ENCODE data around the gene BAIAP2. TPM values are rescaled to one million over a fixed set of nuclear protein-coding genes. Genes with fewer than 3 reads are reported as not detected.
"Not testable (repeated sequence)": the region's sequence is repeated elsewhere in the genome, so short reads cannot be mapped to it uniquely, and the experiment has no call there.

BAIAP2 gene
- polyA plus RNA-seq, 1 donor: 13.6 TPM

GRCh38 chr17:81071761-81072741 lies 37.1 kb downstream of the BAIAP2 start:
- Histone ChIP-seq H3K27me3 (ENCODE audit: control insufficient read depth, insufficient read depth, low read length) (no peaks in the 10 kb centered on the region), H3K4me3 (ENCODE audit: low read length) (no peak overlapping the region), H3K9me3 (ENCODE audit: control insufficient read depth, low read depth, low read length) (no peaks in the 10 kb centered on the region), H3K36me3 (ENCODE audit: control insufficient read depth, insufficient read depth, low read length) (no peaks in the 10 kb centered on the region), H3K4me1 (ENCODE audit: control insufficient read depth, insufficient read depth, low read length) (no peaks in the 10 kb centered on the region), H3K27ac (ENCODE audit: low read length) (no peak overlapping the region)
- WGBS (ENCODE audit: insufficient coverage, low lambda C conversion rate): no CpG with 5 or more reads among the region's 39 CpGs
- no peak for DNase-seq

DNA sequence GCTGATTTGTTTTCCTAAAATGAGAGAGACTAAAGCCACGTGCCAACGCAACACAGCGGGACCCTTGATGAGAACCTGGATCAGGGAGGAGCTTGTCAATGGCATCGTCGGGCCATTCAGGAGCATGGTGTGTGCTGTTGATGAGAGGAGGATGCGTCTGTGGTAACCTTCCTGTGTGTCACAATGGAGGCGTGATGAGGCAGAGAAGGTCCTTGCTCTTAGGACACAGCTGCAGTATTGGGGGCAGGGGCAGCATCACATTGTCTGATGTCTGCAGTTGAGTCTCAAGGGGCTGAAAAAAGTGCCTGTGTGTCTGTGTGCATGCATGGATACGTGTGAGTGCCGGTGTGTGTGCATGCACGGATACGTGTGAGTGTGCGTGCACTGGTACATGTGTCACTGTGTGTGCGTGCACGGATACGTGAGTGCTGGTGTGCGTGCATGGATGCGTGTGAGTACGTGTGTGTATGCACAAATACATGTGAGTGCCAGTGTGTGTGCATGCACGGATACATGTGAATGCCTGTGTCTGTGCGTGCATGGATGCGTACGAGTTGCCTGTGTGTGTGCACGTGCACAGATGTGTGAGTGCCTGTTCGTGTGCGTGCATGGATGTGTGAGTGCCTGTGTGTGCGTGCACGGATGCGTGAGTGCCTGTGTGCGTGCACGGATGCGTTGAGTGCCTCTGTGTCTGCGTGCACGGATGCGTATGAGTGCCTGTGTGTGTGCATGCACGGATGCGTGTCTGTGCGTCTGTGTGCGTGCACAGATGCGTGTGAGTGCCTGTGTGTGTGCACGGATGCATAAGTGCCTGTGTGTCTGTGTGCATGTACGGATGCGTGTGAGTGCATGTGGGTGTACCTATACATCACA lies 39.3 kb downstream of the BAIAP2 start:
- WGBS (ENCODE audit: insufficient coverage, low lambda C conversion rate): no CpG with 5 or more reads among the region's 42 CpGs

DNA sequence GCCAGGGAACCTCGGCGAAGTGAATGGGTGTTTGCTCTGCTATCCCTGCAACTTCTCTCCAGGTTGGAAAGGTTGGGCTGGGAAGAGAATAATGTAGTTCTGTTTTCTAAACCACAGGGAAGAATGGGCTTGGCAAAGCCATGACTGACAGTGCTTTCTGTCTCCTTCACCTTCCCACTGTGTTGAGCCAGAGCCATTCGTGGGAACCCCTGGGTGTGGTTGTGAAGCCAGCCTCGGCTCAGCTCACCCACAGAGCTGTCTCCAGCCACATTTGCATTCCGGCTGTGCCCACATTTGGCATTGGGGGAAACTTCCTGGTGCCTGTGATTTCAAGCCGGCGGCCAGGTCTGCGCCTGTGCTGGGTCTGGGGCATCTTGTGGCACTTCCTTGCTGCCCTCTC lies 39.9 kb downstream of the BAIAP2 start:
- Histone ChIP-seq H3K27ac (ENCODE audit: low read length) (no peak overlapping the region), H3K9me3 (ENCODE audit: control insufficient read depth, low read depth, low read length) (no peaks in the 10 kb centered on the region), H3K27me3 (ENCODE audit: control insufficient read depth, insufficient read depth, low read length) (no peaks in the 10 kb centered on the region), H3K4me3 (ENCODE audit: low read length) (no peak overlapping the region), H3K4me1 (ENCODE audit: control insufficient read depth, insufficient read depth, low read length) (no peaks in the 10 kb centered on the region), H3K36me3 (ENCODE audit: control insufficient read depth, insufficient read depth, low read length) (no peaks in the 10 kb centered on the region)
- WGBS (ENCODE audit: insufficient coverage, low lambda C conversion rate): no CpG with 5 or more reads among the region's 8 CpGs
- DNase-seq: no peak

More for the DNA sequence above, 39.3 kb downstream of the BAIAP2 start:
- H3K9me3 ChIP-seq (ENCODE audit: control insufficient read depth, low read depth, low read length): no peaks in the 10 kb centered on the region
- H3K36me3 ChIP-seq (ENCODE audit: control insufficient read depth, insufficient read depth, low read length): no peaks in the 10 kb centered on the region
- H3K4me1 ChIP-seq (ENCODE audit: control insufficient read depth, insufficient read depth, low read length): no peaks in the 10 kb centered on the region
- DNase-seq: no peak
- no peak overlapping the region for H3K4me3 ChIP-seq (ENCODE audit: low read length)
- H3K27ac ChIP-seq (ENCODE audit: low read length): no peak overlapping the region
- no peaks in the 10 kb centered on the region for H3K27me3 ChIP-seq (ENCODE audit: control insufficient read depth, insufficient read depth, low read length)

DNA sequence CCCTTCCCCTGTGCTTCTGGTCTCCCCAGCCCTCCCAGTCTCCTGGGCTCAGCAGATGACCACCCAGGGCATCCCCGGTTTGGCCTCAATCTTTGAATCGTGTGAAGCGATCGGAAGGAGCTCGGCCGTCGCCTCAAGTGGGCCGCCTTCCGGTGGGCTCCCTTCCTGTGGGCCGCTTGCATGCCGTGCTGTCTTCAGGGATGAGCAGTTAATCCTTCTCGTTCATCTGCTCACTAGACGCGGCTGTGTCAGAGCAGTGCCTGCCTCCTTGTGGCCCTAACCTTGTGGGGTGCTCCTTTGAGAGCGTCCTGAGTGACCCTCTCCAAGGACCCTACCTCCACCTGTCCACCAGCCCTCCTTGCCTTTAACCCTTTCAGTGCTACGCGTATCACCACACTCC lies 40.4 kb downstream of the BAIAP2 start:
- no CpG with 5 or more reads among the region's 17 CpGs for WGBS (ENCODE audit: insufficient coverage, low lambda C conversion rate)
- H3K4me3 ChIP-seq (ENCODE audit: low read length): no peak overlapping the region
- DNase-seq: no peak
- no peaks in the 10 kb centered on the region for H3K36me3 ChIP-seq (ENCODE audit: control insufficient read depth, insufficient read depth, low read length)
- no peaks in the 10 kb centered on the region for H3K27me3 ChIP-seq (ENCODE audit: control insufficient read depth, insufficient read depth, low read length)
- H3K9me3 ChIP-seq (ENCODE audit: control insufficient read depth, low read depth, low read length): no peaks in the 10 kb centered on the region
- no peaks in the 10 kb centered on the region for H3K4me1 ChIP-seq (ENCODE audit: control insufficient read depth, insufficient read depth, low read length)
- H3K27ac ChIP-seq (ENCODE audit: low read length): no peak overlapping the region

DNA sequence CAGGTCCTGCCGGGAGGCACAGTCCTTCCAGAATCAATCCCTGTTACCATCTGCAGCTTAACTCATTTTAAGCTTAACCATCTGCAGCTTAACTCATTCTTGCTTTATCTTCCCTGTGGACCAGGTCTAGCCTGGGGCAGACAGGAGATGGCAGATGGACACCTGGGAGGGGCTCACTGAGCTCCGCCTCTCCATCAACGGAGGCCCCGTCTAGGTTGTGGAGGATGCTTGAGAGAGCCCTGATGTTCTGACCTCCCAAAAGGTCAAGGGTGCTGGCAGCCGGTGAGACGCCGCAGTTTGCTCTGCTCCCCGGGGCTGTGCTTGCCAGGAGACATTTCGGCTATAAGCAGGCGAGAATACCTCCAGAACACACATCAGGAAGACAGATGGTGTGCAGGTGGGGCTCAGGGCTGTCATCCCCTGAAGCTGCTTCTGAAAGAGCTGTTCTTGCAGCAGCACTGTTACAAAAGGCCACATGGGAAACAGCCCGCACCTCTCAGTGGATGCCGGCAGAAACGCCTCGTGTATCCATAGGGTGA lies 41.3 kb downstream of the BAIAP2 start:
- no CpG with 5 or more reads among the region's 14 CpGs for WGBS (ENCODE audit: insufficient coverage, low lambda C conversion rate)
- no peak for DNase-seq
- Histone ChIP-seq H3K27ac (ENCODE audit: low read length) (no peak overlapping the region), H3K4me1 (ENCODE audit: control insufficient read depth, insufficient read depth, low read length) (no peaks in the 10 kb centered on the region), H3K4me3 (ENCODE audit: low read length) (no peak overlapping the region), H3K36me3 (ENCODE audit: control insufficient read depth, insufficient read depth, low read length) (no peaks in the 10 kb centered on the region), H3K27me3 (ENCODE audit: control insufficient read depth, insufficient read depth, low read length) (no peaks in the 10 kb centered on the region), H3K9me3 (ENCODE audit: control insufficient read depth, low read depth, low read length) (no peaks in the 10 kb centered on the region)

DNA sequence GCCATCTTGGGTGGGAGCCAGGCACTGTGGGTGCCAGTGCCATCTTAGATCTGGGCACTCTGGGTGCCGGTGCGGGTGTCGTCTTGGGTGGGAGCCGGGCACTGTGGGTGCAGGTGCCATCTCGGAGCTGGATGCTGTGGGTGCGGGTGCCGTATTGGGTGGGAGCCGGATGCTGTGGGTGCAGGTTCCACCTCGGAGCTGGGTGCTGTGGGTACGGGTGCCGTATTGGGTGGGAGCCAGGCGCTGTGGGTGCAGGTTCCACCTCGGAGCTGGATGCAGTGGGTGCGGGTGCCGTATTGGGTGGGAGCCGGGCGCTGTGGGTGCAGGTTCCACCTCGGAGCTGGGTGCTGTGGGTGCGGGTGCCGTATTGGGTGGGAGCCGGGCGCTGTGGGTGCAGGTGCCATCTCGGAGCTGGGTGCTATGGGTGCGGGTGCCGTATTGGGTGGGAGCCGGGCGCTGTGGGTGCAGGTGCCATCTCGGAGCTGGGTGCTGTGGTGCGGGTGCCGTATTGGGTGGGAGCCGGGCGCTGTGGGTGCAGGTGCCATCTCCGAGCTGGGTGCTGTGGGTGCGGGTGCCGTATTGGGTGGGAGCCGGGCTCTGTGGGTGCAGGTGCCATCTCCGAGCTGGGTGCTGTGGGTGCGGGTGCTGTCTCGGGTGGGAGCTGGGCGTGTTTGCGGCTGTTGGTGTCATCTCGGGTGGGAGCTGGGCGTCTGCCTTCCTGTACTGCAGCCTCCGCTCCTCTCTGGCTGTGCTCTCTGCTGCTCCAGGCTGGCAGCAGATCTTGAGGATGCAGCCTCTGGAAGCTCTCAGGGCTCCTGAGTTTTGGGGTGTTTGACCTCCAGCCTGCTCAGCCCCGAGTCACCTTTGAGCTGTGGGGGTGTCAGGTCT lies 43.3 kb downstream of the BAIAP2 start:
- H3K9me3 ChIP-seq (ENCODE audit: control insufficient read depth, low read depth, low read length); H3K4me1 ChIP-seq (ENCODE audit: control insufficient read depth, insufficient read depth, low read length); DNase-seq; H3K27me3 ChIP-seq (ENCODE audit: control insufficient read depth, insufficient read depth, low read length); H3K27ac ChIP-seq (ENCODE audit: low read length); H3K4me3 ChIP-seq (ENCODE audit: low read length); H3K36me3 ChIP-seq (ENCODE audit: control insufficient read depth, insufficient read depth, low read length): not testable (repeated sequence)
- no CpG with 5 or more reads among the region's 45 CpGs for WGBS (ENCODE audit: insufficient coverage, low lambda C conversion rate)

DNA sequence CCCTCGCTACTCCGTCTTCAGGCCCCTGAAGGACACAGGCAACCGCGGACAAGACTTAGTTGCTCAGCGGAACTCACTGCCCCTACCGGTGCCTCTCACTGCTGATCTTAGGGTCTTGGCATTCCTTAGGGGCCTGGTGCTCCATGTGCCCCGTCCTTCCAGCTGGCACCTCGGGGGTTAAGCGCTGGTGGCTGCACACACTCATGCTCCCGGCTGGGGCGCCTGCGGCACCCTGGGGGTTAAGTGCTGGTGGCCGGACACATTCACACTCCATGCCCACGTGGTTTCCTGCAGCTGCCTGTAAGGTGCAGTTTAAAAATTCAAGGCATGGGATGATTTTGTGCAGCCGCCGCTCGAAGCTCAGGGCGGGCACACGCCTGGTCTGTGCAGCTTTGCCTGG lies 45.1 kb downstream of the BAIAP2 start:
- Histone ChIP-seq H3K27me3 (ENCODE audit: control insufficient read depth, insufficient read depth, low read length) (no peaks in the 10 kb centered on the region), H3K4me3 (ENCODE audit: low read length) (no peak overlapping the region), H3K4me1 (ENCODE audit: control insufficient read depth, insufficient read depth, low read length) (peaks cover 5% of the 10 kb centered on the region), H3K27ac (ENCODE audit: low read length) (no peak overlapping the region), H3K9me3 (ENCODE audit: control insufficient read depth, low read depth, low read length) (no peaks in the 10 kb centered on the region), H3K36me3 (ENCODE audit: control insufficient read depth, insufficient read depth, low read length) (peaks cover 2% of the 10 kb centered on the region)
- DNase-seq: no peak
- WGBS (ENCODE audit: insufficient coverage, low lambda C conversion rate): no CpG with 5 or more reads among the region's 19 CpGs

- H3K27ac ChIP-seq (ENCODE audit: low read length): no peak overlapping the region
- DNase-seq: no peak
Observed at GRCh38 chr17:81081222-81082176, 46.5 kb downstream of the BAIAP2 start.

More at GRCh38 chr17:81081222-81082176, 46.5 kb downstream of the BAIAP2 start:
- H3K27me3 ChIP-seq (ENCODE audit: control insufficient read depth, insufficient read depth, low read length): no peaks in the 10 kb centered on the region
- H3K9me3 ChIP-seq (ENCODE audit: control insufficient read depth, low read depth, low read length): no peaks in the 10 kb centered on the region
- peaks cover 5% of the 10 kb centered on the region for H3K4me1 ChIP-seq (ENCODE audit: control insufficient read depth, insufficient read depth, low read length)
- no CpG with 5 or more reads among the region's 33 CpGs for WGBS (ENCODE audit: insufficient coverage, low lambda C conversion rate)
- H3K36me3 ChIP-seq (ENCODE audit: control insufficient read depth, insufficient read depth, low read length): peaks cover 2% of the 10 kb centered on the region
- no peak overlapping the region for H3K4me3 ChIP-seq (ENCODE audit: low read length)

All from large intestine (tissue), 3 donors.